K562 (cell line): ENCODE measurements around the gene BGN. TPM values are rescaled to one million over a fixed set of nuclear protein-coding genes. Genes with fewer than 3 reads are reported as not detected.

ENCODE experiments used
- ATAC-seq: fragments of 200-7000 bp; cut with Tn5 transposase; 3 replicates; pipeline ENCODE4 v1.9.1; 2020; ENCODE audit warnings: moderate library complexity
- BruUV-seq: library from RNA; stranded (reverse); fragments of 400-500 nt; replicated peaks from 2 replicates; lab custom pipeline; 2021; lab: Mats Ljungman, UMichigan
- CTCF ChIA-PET: fragments of 300-600 bp; formaldehyde crosslinking; extraction: SDS; loops from one replicate; lab custom pipeline; 2021; ENCODE audit warnings: low intra/inter-chr PET ratio; lab: Yijun Ruan, JAX
- POLR2A ChIA-PET: fragments of 300-600, 350-650 bp; sonication (Branson Sonifier 250); formaldehyde crosslinking; extraction: SDS; loops from one replicate; lab custom pipeline; 2021; ENCODE audit warnings: antibody characterized with exemption, inconsistent platforms; lab: Yijun Ruan, JAX
- DNase-seq, 4 experiments: peaks; one replicate each; pipeline versions ENCODE4 v3.0.0 to v3.0.0-alpha.2; 2011 to 2018; ENCODE audit warnings: low spot score in 3 of 4, mixed read lengths in 3 of 4; ENCODE audit errors: extremely low read depth in 1 of 4
- FAIRE-seq: peaks from 2 replicates; lab custom pipeline; 2011; peaks lifted over from hg19 to GRCh38; lab: Jason Lieb, UNC
- H2AFZ ChIP-seq: 2 replicates; pipeline ENCODE4 v1.6.0; 2011; ENCODE audit warnings: low read depth, low read length, control low read depth, inconsistent platforms
- H3K27ac ChIP-seq: fragments of 200-600 bp; 3 replicates; pipeline ENCODE4 v1.8.0; 2011; ENCODE audit warnings: low read depth, mild to moderate bottlenecking, control low read depth, inconsistent platforms, low read length, moderate library complexity, mixed read lengths; ENCODE audit errors: extremely low read depth
- H3K27me3 ChIP-seq, 2 experiments: fragments of 300-600 bp in 1 of 2; 2 replicates in 1 of 2; 3 replicates in 1 of 2; pipeline versions ENCODE4 v1.6.0 to v1.8.0; 2011; ENCODE audit warnings: inconsistent platforms in 2 of 2, low read length in 2 of 2, mild to moderate bottlenecking in 1 of 2, mixed read lengths in 1 of 2, moderate library complexity in 1 of 2; ENCODE audit not compliant: control insufficient read depth in 2 of 2, insufficient read depth in 2 of 2
- H3K36me3 ChIP-seq: fragments of 300-600 bp; 3 replicates; pipeline ENCODE4 v1.8.0; 2011; ENCODE audit warnings: mild to moderate bottlenecking, low read length, inconsistent platforms; ENCODE audit not compliant: control insufficient read depth, insufficient read depth
- H3K4me1 ChIP-seq, 2 experiments: fragments of 200-600 bp in 1 of 2; replicated peaks in 1 of 2; 2 replicates in 1 of 2; 3 replicates in 1 of 2; pipeline versions ENCODE4 v1.5.1 to v1.8.0; 2011; ENCODE audit warnings: inconsistent platforms in 2 of 2, low read length in 2 of 2, mild to moderate bottlenecking in 1 of 2, mixed read lengths in 1 of 2, moderate library complexity in 1 of 2; ENCODE audit not compliant: control insufficient read depth in 2 of 2, insufficient read depth in 2 of 2
- H3K4me2 ChIP-seq: 2 replicates; pipeline ENCODE4 v1.6.1; 2011; ENCODE audit warnings: low read length, control low read depth, inconsistent platforms, mixed read lengths; ENCODE audit not compliant: insufficient read depth
- H3K4me3 ChIP-seq: fragments of 200-600 bp; sonication (generic), shearing (Covaris generic); 2 replicates; pipeline ENCODE4 v1.5.1; 2016; ENCODE audit warnings: control low read depth, inconsistent platforms
- H3K79me2 ChIP-seq: fragments of 200-600 bp; 3 replicates; pipeline ENCODE4 v1.8.0; 2011; ENCODE audit warnings: low read length, inconsistent platforms; ENCODE audit not compliant: control insufficient read depth, insufficient read depth
- H3K9ac ChIP-seq, 2 experiments: 2 replicates each; pipeline versions ENCODE4 v1.6.0 to v1.6.1; 2011; ENCODE audit warnings: low read depth in 2 of 2, low read length in 2 of 2, control low read depth in 1 of 2, inconsistent platforms in 1 of 2, mild to moderate bottlenecking in 1 of 2, mixed read lengths in 1 of 2; ENCODE audit not compliant: insufficient read depth in 1 of 2
- H3K9me1 ChIP-seq: one replicate; pipeline ENCODE4 v1.6.0; 2011; ENCODE audit warnings: inconsistent platforms, mild to moderate bottlenecking, low read length, moderate library complexity; ENCODE audit not compliant: control insufficient read depth, insufficient read depth
- H3K9me3 ChIP-seq: replicated peaks from 2 replicates; pipeline ENCODE4 v1.5.1; 2011; ENCODE audit warnings: low read depth, low read length, inconsistent platforms; ENCODE audit not compliant: control insufficient read depth, insufficient read depth
- H4K20me1 ChIP-seq: replicated peaks from 2 replicates; pipeline ENCODE4 v1.6.1; 2011; ENCODE audit warnings: low read length, inconsistent platforms, mixed read lengths; ENCODE audit not compliant: control insufficient read depth, insufficient read depth
- BHLHE40 ChIP-seq: IDR thresholded peaks from 2 replicates; pipeline ENCODE4 v1.6.1; 2011; ENCODE audit warnings: low read length, improper control_type of control experiment
- CTCF ChIP-seq, 3 experiments: IDR thresholded peaks in 2 of 3; conservative IDR thresholded peaks in 1 of 3; 2 replicates each; pipeline ENCODE4 v1.5.1; 2011 to 2012; ENCODE audit warnings: low read length in 3 of 3, mild to moderate bottlenecking in 3 of 3, control low read depth in 2 of 3, improper control_type of control experiment in 1 of 3, inconsistent platforms in 1 of 3, low read depth in 1 of 3, mixed read lengths in 1 of 3, moderate library complexity in 1 of 3; ENCODE audit not compliant: insufficient read depth in 2 of 3
- PRDM10 ChIP-seq: fragments of 450-650 bp; IDR thresholded peaks from 2 replicates; pipeline ENCODE4 v1.6.1; 2018; ENCODE audit not compliant: partially characterized antibody
- THRAP3 ChIP-seq: fragments of 450-650 bp; IDR thresholded peaks from 2 replicates; pipeline ENCODE4 v1.6.1; 2016; ENCODE audit warnings: mild to moderate bottlenecking, inconsistent platforms, borderline replicate concordance
- ZFP36 ChIP-seq: fragments of 150-350 bp; IDR thresholded peaks from 2 replicates; pipeline ENCODE4 v1.6.1; 2018; ENCODE audit warnings: low read length, low read depth; ENCODE audit not compliant: partially characterized antibody
- ZNF12 ChIP-seq: sonication (generic); formaldehyde crosslinking; IDR thresholded peaks from 2 replicates; pipeline ENCODE4 v1.4.0; 2020; ENCODE audit warnings: mild to moderate bottlenecking, missing genetic modification reagents
- ZNF740 ChIP-seq, 3 experiments: fragments of 200-800 bp in 1 of 3; sonication (Bioruptor generic) in 1 of 3; sonication (generic) in 1 of 3; formaldehyde crosslinking in 1 of 3; IDR thresholded peaks; 2 replicates each; pipeline versions ENCODE4 v1.6.1 to v1.8.0; 2016 to 2022; ENCODE audit warnings: mild to moderate bottlenecking in 2 of 3, missing compliant biosample characterization in 2 of 3, missing genetic modification characterization in 2 of 3, missing genetic modification reagents in 1 of 3
- WGBS: fragments of 100-300 bp; shearing (Covaris generic); methylation state at CpG from one replicate; pipeline ENCODE4 v1.1.6; 2016; ENCODE audit warnings: low coverage, mixed read lengths; ENCODE audit not compliant: insufficient coverage; ENCODE audit errors: missing lambda C conversion rate; 5-methylcytosine and 5-hydroxymethylcytosine counted together
- in situ Hi-C: fragments of 300-500 bp; cut with MboI; formaldehyde crosslinking; loops from 4 replicates; pipeline ENCODE4 v1.15.0; 2018; ENCODE audit warnings: inconsistent platforms, mixed read lengths
- intact Hi-C: fragments of 100-400 bp; cut with micrococcal nuclease; formaldehyde crosslinking; loops from 2 replicates; pipeline ENCODE4 v1.14.2; 2022
- polyA plus RNA-seq, 8 experiments: library from polyadenylated mRNA; depleted of rRNA in 4 of 8; stranded (reverse) in 5 of 8; unstranded in 3 of 8; fragments of >200 nt; fragmentation: Nextera tagmentation in 2 of 8; fragmentation: Illumina TruSeq in 1 of 8; extraction: Ambion mirVana in 2 of 8; extraction: Trizol in 1 of 8; gene quantifications; 2 replicates each; pipeline versions ENCODE4 v1.2.1 to v1.2.3, GENCODE V29; 2011 to 2014; ENCODE audit warnings: inconsistent platforms in 1 of 8, missing spikeins in 1 of 8
- total RNA-seq, 7 experiments: library from RNA; depleted of rRNA in 6 of 7; stranded (reverse); fragments of >200 nt in 6 of 7; fragmentation: Illumina TruSeq in 2 of 7; extraction: Trizol in 2 of 7; gene quantifications; 2 replicates each; pipeline versions ENCODE4 v1.2.1 to v1.2.3, GENCODE V29; 2011 to 2021; ENCODE audit warnings: low replicate concordance in 1 of 7

Gene BGN
- total and polyA plus RNA-seq, 9 of the 15 experiments (the other 6 are each of a cell fraction or from before 2014, with no cell fraction given): 0.11 TPM; not detected in 8

- DNase-seq (peak in 2 of 4 experiments; percentile 22 to 33), FAIRE-seq (no peak), ATAC-seq (peak; percentile 45; the same call in 2 of the 3 replicates)
- no peaks in the 10 kb centered on the region for H3K36me3 ChIP-seq
- H3K79me2 ChIP-seq: no peaks in the 10 kb centered on the region
- no peak overlapping the region for H3K4me3 ChIP-seq
- peaks cover 0 to 38% of the 10 kb centered on the region in 2 experiments; a peak in 2 of 5 replicates for H3K4me1 ChIP-seq
- H4K20me1 ChIP-seq: no peaks in the 10 kb centered on the region
- no peaks in the 10 kb centered on the region for H3K9me3 ChIP-seq
- intact Hi-C loops (no loop called here), in situ Hi-C loops (no loop called here)
- no peak overlapping the region for H2AFZ ChIP-seq
- no TSS peak for BruUV-seq
- TF ChIP-seq ZFP36: peak; percentile 90
- TF ChIP-seq THRAP3: no peak
- TF ChIP-seq ZNF740 (CRISPR knock-in tag; IDR thresholded peaks at IDR 0.05): peak; percentile 56; the same call in 1 of the 2 replicates
- no peak for TF ChIP-seq ZNF740 (tag; IDR thresholded peaks at IDR 0.05)
- TF ChIP-seq CTCF (IDR thresholded peaks at IDR 0.05 in 2 of 3, conservative IDR thresholded peaks at IDR 0.05 in 1 of 3; ENCODE audit: insufficient read depth in 2 of 3, low read depth in 1 of 3, low read length in 3 of 3): peak; percentile 24 to 27 (median 26); a peak in 3 of 6 replicates
- TF ChIP-seq PRDM10: peak; percentile 30
- no peak for TF ChIP-seq ZNF12 (CRISPR knock-in tag)
- TF ChIP-seq BHLHE40: peak; percentile 69
- no peak overlapping the region for H3K4me2 ChIP-seq
- H3K9ac ChIP-seq: no peak overlapping the region
- 2% methylated on average over 9 of the region's 12 CpGs for WGBS
- ChIA-PET CTCF (no interaction called here), POLR2A (interaction anchor here (0.6 kb wide), 1 partner anchor 174 kb away, joined by 3 read pairs; no protein-coding TSS in a partner anchor)
- peaks cover 2 to 35% of the 10 kb centered on the region in 2 experiments; a peak in 4 of 5 replicates for H3K27me3 ChIP-seq
- no peaks in the 10 kb centered on the region for H3K9me1 ChIP-seq
- no peak overlapping the region for H3K27ac ChIP-seq
Measured at GRCh38 chrX:153492543-153492942, 2.2 kb upstream of the BGN start.
